Kidney (tissue), 14 donors: Measurements from ENCODE around the gene KLF7. TPM values are rescaled to one million over a fixed set of nuclear protein-coding genes. Genes with fewer than 3 reads are reported as not detected.
A peak's percentile ranks its signal among the peaks of the same experiment; 100 is the strongest.

Experiments
- DNase-seq, 5 donors: peaks; one replicate each; pipeline ENCODE4 v3.0.0-alpha.2; 2013 to 2020
- FAIRE-seq: peaks from 2 replicates; lab custom pipeline; 2012; peaks lifted over from hg19 to GRCh38; lab: Jason Lieb, UNC
- H3K27ac ChIP-seq, 2 donors: one replicate each; pipeline ENCODE4 v1.7.0; 2013; ENCODE audit warnings: low read depth in 2 of 2, low read length in 2 of 2, inconsistent platforms in 1 of 2
- H3K27me3 ChIP-seq: one replicate; pipeline ENCODE4 v1.7.1; 2013; ENCODE audit warnings: low read length, inconsistent platforms; ENCODE audit not compliant: control insufficient read depth, insufficient read depth
- H3K36me3 ChIP-seq, 3 donors: one replicate each; pipeline versions ENCODE4 v1.7.0 to v1.7.1; 2013; ENCODE audit warnings: low read length in 3 of 3, control low read depth in 1 of 3, inconsistent platforms in 1 of 3; ENCODE audit not compliant: insufficient read depth in 3 of 3, control insufficient read depth in 2 of 3
- H3K4me1 ChIP-seq, 3 donors: one replicate each; pipeline versions ENCODE4 v1.7.0 to v1.7.1; 2013; ENCODE audit warnings: low read length in 3 of 3, inconsistent platforms in 1 of 3, low read depth in 1 of 3; ENCODE audit not compliant: control insufficient read depth in 2 of 3, insufficient read depth in 2 of 3
- H3K4me3 ChIP-seq, 3 donors: one replicate each; pipeline versions ENCODE4 v1.7.0 to v1.8.1; 2013; ENCODE audit warnings: low read length in 3 of 3, control low read depth in 1 of 3, inconsistent platforms in 1 of 3
- H3K9ac ChIP-seq, 3 donors: one replicate each; pipeline versions ENCODE4 v1.7.0 to v1.7.1; 2013; ENCODE audit warnings: low read length in 3 of 3, control low read depth in 1 of 3, inconsistent platforms in 1 of 3
- H3K9me3 ChIP-seq, 3 donors: one replicate each; pipeline versions ENCODE4 v1.7.0 to v1.7.1; 2013; ENCODE audit warnings: low read length in 3 of 3, control low read depth in 1 of 3, inconsistent platforms in 1 of 3; ENCODE audit not compliant: control insufficient read depth in 2 of 3, insufficient read depth in 1 of 3
- CTCF ChIP-seq: IDR thresholded peaks from 3 replicates; pipeline ENCODE4 v1.5.1; 2012; ENCODE audit warnings: mild to moderate bottlenecking, moderate library complexity, borderline replicate concordance; ENCODE audit not compliant: insufficient read depth; ENCODE audit errors: extremely low read depth
- intact Hi-C: fragments of 100-400 bp; cut with DNase I; formaldehyde crosslinking; loops from one replicate; pipeline ENCODE4 v1.11.1; 2022
- polyA plus RNA-seq: library from polyadenylated mRNA; stranded (reverse); fragments of 350-450 nt; fragmentation: Illumina TruSeq; extraction: RNeasy Lipid Tissue Mini Kit (QIAGEN cat#74804); gene quantifications from one replicate; pipeline ENCODE4 v1.2.3, GENCODE V29; 2014; ENCODE audit warnings: low read depth, low replicate concordance; ENCODE audit not compliant: insufficient read depth
- total RNA-seq: library from RNA; stranded (reverse); fragmentation: NEBNext Ultra II Directional; extraction: Animal tissue kit (Norgen Biotek cat#: 25700); gene quantifications from one replicate; pipeline ENCODE4 v1.2.1, GENCODE V29; 2021
- donor health status: control.
- donor health status: control.
- donor health status: control.
- donor health status: control.
- donor health status: control.
- donor health status: DM: yes; HTN: yes; CAD: no.
- donor health status: Normal renal cell carcinoma (clear cell type).

Gene KLF7
- total and polyA plus RNA-seq, 2 donors from 2014 or later = 2.9 to 61.5 TPM

- no peak for DNase-seq
- H3K27ac ChIP-seq = peak overlapping the region in 1 of 2 donors; percentile 92
- no peak for TF ChIP-seq CTCF
- no peak overlapping the region for H3K9ac ChIP-seq
- H3K9me3 ChIP-seq = no peaks in the 10 kb centered on the region
- no peak for FAIRE-seq
- intact Hi-C loops = no loop called here
- no peak overlapping the region for H3K4me3 ChIP-seq
- H3K36me3 ChIP-seq = peaks cover 0 to 2% (median 0%) of the 10 kb centered on the region in 3 donors
- no peaks in the 10 kb centered on the region for H3K27me3 ChIP-seq
- peaks cover 9 to 36% (median 35%) of the 10 kb centered on the region in 3 donors for H3K4me1 ChIP-seq
Observed at GRCh38 chr2:207141386-207141785, 24.4 kb downstream of the KLF7 start.

- H3K27ac ChIP-seq = no peak overlapping the region
- no peaks in the 10 kb centered on the region for H3K27me3 ChIP-seq
- H3K36me3 ChIP-seq = no peaks in the 10 kb centered on the region
- intact Hi-C loops = no loop called here
- H3K4me1 ChIP-seq = peaks cover 9 to 41% (median 40%) of the 10 kb centered on the region in 3 donors
- no peak for TF ChIP-seq CTCF
- no peak for DNase-seq
- H3K4me3 ChIP-seq = no peak overlapping the region
- H3K9ac ChIP-seq = no peak overlapping the region
- no peak for FAIRE-seq
- H3K9me3 ChIP-seq = no peaks in the 10 kb centered on the region
Observed at GRCh38 chr2:207140265-207140664, 25.5 kb downstream of the KLF7 start.

- no peaks in the 10 kb centered on the region for H3K27me3 ChIP-seq
- no peaks in the 10 kb centered on the region for H3K36me3 ChIP-seq
- peaks cover 9 to 38% (median 37%) of the 10 kb centered on the region in 3 donors for H3K4me1 ChIP-seq
- H3K27ac ChIP-seq = peak overlapping the region in 1 of 2 donors; percentile 68
- FAIRE-seq (no peak), DNase-seq (no peak)
- intact Hi-C loops = no loop called here
- no peak for TF ChIP-seq CTCF
- no peak overlapping the region for H3K9ac ChIP-seq
- no peak overlapping the region for H3K4me3 ChIP-seq
- no peaks in the 10 kb centered on the region for H3K9me3 ChIP-seq
Observed at GRCh38 chr2:207139552-207139951, 26.2 kb downstream of the KLF7 start.

GRCh38 chr2:207138627-207139297 lies 27.0 kb downstream of the KLF7 start:
- H3K4me3 ChIP-seq = peak overlapping the region in 1 of 3 donors; percentile 8
- FAIRE-seq (no peak), DNase-seq (peak in 2 of 5 donors; percentile 69 to 73)
- H3K27me3 ChIP-seq = no peaks in the 10 kb centered on the region
- H3K27ac ChIP-seq = peak overlapping the region; percentile 12 to 68
- no peaks in the 10 kb centered on the region for H3K36me3 ChIP-seq
- H3K9me3 ChIP-seq = no peaks in the 10 kb centered on the region
- no peak overlapping the region for H3K9ac ChIP-seq
- TF ChIP-seq CTCF = no peak
- intact Hi-C loops = no loop called here
- peaks cover 4 to 36% (median 29%) of the 10 kb centered on the region in 3 donors for H3K4me1 ChIP-seq
